Activated CD4-positive, alpha-beta T cell treated with anti-CD3 and anti-CD28 coated beads, Interleukin-2, amount 10 ng/mL, durations not matched to agents 24 days and 14 days (primary cell): ENCODE data around the gene SORCS2. TPM values are rescaled to one million over a fixed set of nuclear protein-coding genes. Genes with fewer than 3 reads are reported as not detected.

ENCODE experiments used
- DNase-seq: peaks from one replicate; pipeline ENCODE4 v3.0.0; 2022
- H3K27ac Mint-ChIP-seq: one replicate; pipeline ENCODE4 v1.8.0; 2022; ENCODE audit warnings: mild to moderate bottlenecking, mixed read lengths
- H3K27me3 Mint-ChIP-seq: one replicate; pipeline ENCODE4 v1.8.0; 2022; ENCODE audit warnings: mixed read lengths
- H3K36me3 Mint-ChIP-seq: one replicate; pipeline ENCODE4 v1.8.0; 2022; ENCODE audit warnings: low read depth, mild to moderate bottlenecking, mixed read lengths
- H3K4me1 Mint-ChIP-seq: one replicate; pipeline ENCODE4 v1.8.0; 2021; ENCODE audit warnings: mixed read lengths
- H3K4me3 Mint-ChIP-seq: one replicate; pipeline ENCODE4 v1.8.0; 2022; ENCODE audit warnings: mild to moderate bottlenecking, moderate library complexity, mixed read lengths
- H3K9me3 Mint-ChIP-seq: one replicate; pipeline ENCODE4 v1.8.0; 2021; ENCODE audit warnings: mixed read lengths
- intact Hi-C: fragments of 100-400 bp; cut with micrococcal nuclease; formaldehyde crosslinking; loops from one replicate; pipeline ENCODE4 v1.15.1; 2023
- total RNA-seq: library from RNA; stranded (reverse); gene quantifications from 2 replicates; pipeline ENCODE4 v1.2.3, GENCODE V29; 2022

The SORCS2 gene
- total RNA-seq, 1 donor from 2014 or later = not detected

GRCh38 chr4:7414736-7415510, 222.6 kb downstream of the SORCS2 start:
- peaks cover 4% of the 10 kb centered on the region for H3K27me3 Mint-ChIP-seq
- intact Hi-C loops = no loop called here
- no peaks in the 10 kb centered on the region for H3K36me3 Mint-ChIP-seq
- no peak for DNase-seq
- H3K4me1 Mint-ChIP-seq = no peaks in the 10 kb centered on the region
- peaks cover 13% of the 10 kb centered on the region for H3K9me3 Mint-ChIP-seq
- H3K4me3 Mint-ChIP-seq = no peak overlapping the region
- H3K27ac Mint-ChIP-seq = no peak overlapping the region

GRCh38 chr4:7415927-7416686, 223.8 kb downstream of the SORCS2 start:
- peaks cover 4% of the 10 kb centered on the region for H3K27me3 Mint-ChIP-seq
- no peak overlapping the region for H3K4me3 Mint-ChIP-seq
- H3K4me1 Mint-ChIP-seq = no peaks in the 10 kb centered on the region
- DNase-seq = no peak
- peaks cover 13% of the 10 kb centered on the region for H3K9me3 Mint-ChIP-seq
- no peaks in the 10 kb centered on the region for H3K36me3 Mint-ChIP-seq
- H3K27ac Mint-ChIP-seq = no peak overlapping the region
- intact Hi-C loops = no loop called here

DNA sequence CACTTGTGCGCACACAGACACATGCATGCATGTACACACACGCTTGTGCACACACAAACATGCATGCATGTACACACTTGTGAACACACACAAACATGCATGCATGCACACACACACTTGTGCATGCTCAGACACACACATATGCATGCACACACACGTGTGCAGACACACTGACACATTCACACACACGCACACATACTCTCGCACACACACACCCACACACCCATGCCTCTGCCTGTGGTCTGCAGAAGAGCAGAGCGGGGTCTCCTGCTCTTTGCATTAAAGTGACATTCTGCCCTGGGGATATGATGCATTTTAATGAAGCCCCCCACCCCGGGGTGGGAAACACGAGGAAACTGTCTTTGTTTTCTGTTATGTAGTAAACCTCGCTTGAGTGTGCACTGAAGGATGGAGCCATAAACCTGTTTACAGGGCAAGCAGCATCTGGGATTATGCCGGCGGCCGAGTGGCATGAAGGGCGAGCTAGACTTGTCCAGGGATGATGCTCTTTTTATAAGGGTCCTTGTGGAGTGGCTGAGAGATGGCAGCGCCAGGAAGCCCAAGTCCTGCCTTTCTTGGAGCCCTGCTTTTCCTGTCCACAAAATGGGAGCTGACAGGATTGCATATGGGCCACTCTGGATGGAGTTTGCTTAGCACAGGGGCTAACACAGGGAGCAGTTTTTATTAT, 224.6 kb downstream of the SORCS2 start:
- no peak for DNase-seq
- peaks cover 13% of the 10 kb centered on the region for H3K9me3 Mint-ChIP-seq
- intact Hi-C loops = no loop called here
- no peaks in the 10 kb centered on the region for H3K4me1 Mint-ChIP-seq
- H3K36me3 Mint-ChIP-seq = no peaks in the 10 kb centered on the region
- H3K4me3 Mint-ChIP-seq = no peak overlapping the region
- H3K27me3 Mint-ChIP-seq = peaks cover 4% of the 10 kb centered on the region
- no peak overlapping the region for H3K27ac Mint-ChIP-seq

DNA sequence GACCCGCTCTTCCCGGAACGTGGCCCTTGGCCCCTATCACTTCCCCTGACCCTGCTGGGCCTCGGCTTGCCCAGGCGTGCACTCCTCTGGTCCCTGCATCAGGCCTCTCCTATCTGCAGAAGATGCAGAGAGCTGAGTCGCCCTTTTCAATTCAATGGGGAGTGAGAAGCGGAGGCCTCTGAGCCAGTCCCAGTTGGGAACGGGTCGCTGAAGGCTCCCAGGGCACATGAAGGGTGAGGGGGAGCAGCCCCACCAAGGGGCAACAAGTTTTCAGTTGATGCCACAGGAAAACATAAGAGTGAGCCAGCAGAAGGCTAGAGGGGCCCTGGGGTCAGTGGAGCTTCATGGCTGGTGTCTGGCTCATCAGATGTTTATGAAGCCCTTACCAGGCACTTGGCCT, 225.3 kb downstream of the SORCS2 start:
- no peak for DNase-seq

GRCh38 chr4:7418131-7418943, 226.0 kb downstream of the SORCS2 start:
- peaks cover 13% of the 10 kb centered on the region for H3K9me3 Mint-ChIP-seq
- no peaks in the 10 kb centered on the region for H3K4me1 Mint-ChIP-seq
- H3K27ac Mint-ChIP-seq = no peak overlapping the region
- H3K4me3 Mint-ChIP-seq = no peak overlapping the region
- H3K36me3 Mint-ChIP-seq = no peaks in the 10 kb centered on the region
- intact Hi-C loops = no loop called here
- DNase-seq = no peak
- peaks cover 4% of the 10 kb centered on the region for H3K27me3 Mint-ChIP-seq

More for the DNA sequence above, 225.3 kb downstream of the SORCS2 start:
- Mint-ChIP-seq H3K27me3 (peaks cover 4% of the 10 kb centered on the region), H3K4me1 (no peaks in the 10 kb centered on the region), H3K27ac (no peak overlapping the region), H3K4me3 (no peak overlapping the region), H3K9me3 (peaks cover 13% of the 10 kb centered on the region), H3K36me3 (no peaks in the 10 kb centered on the region)
- intact Hi-C loops = no loop called here

GRCh38 chr4:7419961-7420660, 227.8 kb downstream of the SORCS2 start:
- Mint-ChIP-seq H3K36me3 (no peaks in the 10 kb centered on the region), H3K27ac (no peak overlapping the region), H3K27me3 (no peaks in the 10 kb centered on the region), H3K9me3 (peaks cover 13% of the 10 kb centered on the region), H3K4me3 (no peak overlapping the region), H3K4me1 (no peaks in the 10 kb centered on the region)
- intact Hi-C loops = no loop called here
- no peak for DNase-seq

DNA sequence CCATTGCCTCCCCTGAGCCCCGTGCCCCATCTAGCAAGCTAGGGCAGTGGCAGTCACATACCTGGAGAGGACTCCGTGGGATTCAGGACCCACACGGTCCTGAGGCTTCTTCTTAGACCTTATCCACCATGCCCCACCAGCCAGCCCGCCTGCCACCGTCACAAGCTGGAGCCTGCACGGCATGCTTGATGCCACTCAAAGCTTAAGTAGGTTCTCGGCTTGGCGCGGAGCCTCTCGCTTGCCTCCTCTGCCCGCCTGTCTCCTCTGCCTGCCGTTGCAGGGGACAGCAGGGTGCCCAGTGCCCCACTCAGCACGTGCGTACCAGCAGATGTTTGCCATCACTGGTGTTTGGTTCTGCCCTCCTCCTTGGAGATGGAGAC, 228.3 kb downstream of the SORCS2 start:
- DNase-seq = no peak
- H3K36me3 Mint-ChIP-seq = no peaks in the 10 kb centered on the region
- H3K9me3 Mint-ChIP-seq = peaks cover 12% of the 10 kb centered on the region
- intact Hi-C loops = no loop called here
- no peak overlapping the region for H3K27ac Mint-ChIP-seq
- H3K4me3 Mint-ChIP-seq = no peak overlapping the region
- no peaks in the 10 kb centered on the region for H3K27me3 Mint-ChIP-seq
- no peaks in the 10 kb centered on the region for H3K4me1 Mint-ChIP-seq

- Mint-ChIP-seq H3K4me3 (no peak overlapping the region), H3K36me3 (no peaks in the 10 kb centered on the region), H3K27me3 (no peaks in the 10 kb centered on the region), H3K4me1 (no peaks in the 10 kb centered on the region), H3K9me3 (peaks cover 8% of the 10 kb centered on the region), H3K27ac (no peak overlapping the region)
- intact Hi-C loops = no loop called here
- DNase-seq = no peak
Measured at GRCh38 chr4:7421356-7422150, 229.2 kb downstream of the SORCS2 start.

DNA sequence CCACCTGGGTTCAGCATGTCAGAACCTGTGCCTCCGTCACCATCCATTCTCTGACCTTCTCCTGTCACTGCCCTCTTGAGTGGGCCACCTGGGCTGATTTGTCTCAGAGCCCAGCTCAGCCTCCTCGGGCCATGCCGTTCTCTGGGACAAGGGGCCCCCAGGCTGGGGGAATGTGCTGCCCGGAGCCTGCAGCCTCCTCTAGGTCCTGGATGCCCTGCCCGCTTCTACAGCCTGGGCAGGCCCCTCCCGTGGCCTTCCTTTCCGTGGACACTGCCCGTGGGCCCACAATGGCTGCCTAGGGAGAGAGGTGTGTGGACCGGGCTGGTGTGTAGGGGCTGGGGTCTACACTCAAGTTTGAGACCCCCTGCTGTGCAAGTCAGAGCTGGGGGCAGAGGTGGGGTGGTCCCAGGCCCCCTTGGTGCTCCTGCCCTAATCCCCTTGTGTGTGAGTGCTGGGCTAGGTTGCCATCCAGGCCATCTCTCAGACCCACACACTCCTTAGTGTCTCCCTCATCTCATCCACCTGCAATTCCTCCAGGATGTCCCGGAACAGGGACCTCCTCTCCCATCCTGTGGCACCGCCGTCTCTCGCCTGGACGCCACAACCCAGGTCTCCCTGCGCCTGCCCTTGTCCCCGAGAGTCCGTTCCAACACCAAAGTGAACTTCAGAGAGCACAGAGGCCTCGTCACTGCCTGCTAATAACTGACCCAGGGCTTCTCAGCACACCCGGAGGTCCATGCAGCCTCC, 230.0 kb downstream of the SORCS2 start:
- no peaks in the 10 kb centered on the region for H3K27me3 Mint-ChIP-seq
- intact Hi-C loops = no loop called here
- H3K36me3 Mint-ChIP-seq = no peaks in the 10 kb centered on the region
- H3K4me3 Mint-ChIP-seq = no peak overlapping the region
- H3K9me3 Mint-ChIP-seq = peaks cover 4% of the 10 kb centered on the region
- H3K4me1 Mint-ChIP-seq = no peaks in the 10 kb centered on the region
- H3K27ac Mint-ChIP-seq = no peak overlapping the region
- DNase-seq = no peak

DNA sequence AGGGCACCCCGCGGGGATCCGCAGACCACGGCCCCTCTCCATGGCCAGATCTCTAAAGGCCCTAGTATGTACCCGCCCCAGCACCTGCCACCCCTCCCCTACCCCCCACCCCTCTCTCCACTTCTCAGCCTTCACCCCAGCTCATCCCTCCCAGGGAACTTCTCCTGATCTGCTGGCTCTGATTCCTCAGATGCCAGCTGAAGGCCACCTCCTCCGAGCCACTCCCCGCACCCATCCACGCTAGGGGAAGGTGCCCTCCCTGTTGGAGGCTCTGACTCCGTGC, 230.5 kb downstream of the SORCS2 start:
- Mint-ChIP-seq H3K4me1 (no peaks in the 10 kb centered on the region), H3K4me3 (no peak overlapping the region), H3K9me3 (peaks cover 4% of the 10 kb centered on the region), H3K27me3 (no peaks in the 10 kb centered on the region), H3K36me3 (no peaks in the 10 kb centered on the region), H3K27ac (no peak overlapping the region)
- intact Hi-C loops = no loop called here
- no peak for DNase-seq

GRCh38 chr4:7423391-7423790, 231.1 kb downstream of the SORCS2 start:
- Mint-ChIP-seq H3K4me1 (no peaks in the 10 kb centered on the region), H3K4me3 (no peak overlapping the region), H3K27me3 (no peaks in the 10 kb centered on the region), H3K27ac (no peak overlapping the region), H3K9me3 (peaks cover 4% of the 10 kb centered on the region), H3K36me3 (no peaks in the 10 kb centered on the region)
- DNase-seq = no peak
- intact Hi-C loops = no loop called here

GRCh38 chr4:7423801-7424552, 231.6 kb downstream of the SORCS2 start:
- no peak overlapping the region for H3K4me3 Mint-ChIP-seq
- H3K27ac Mint-ChIP-seq = no peak overlapping the region
- no peaks in the 10 kb centered on the region for H3K27me3 Mint-ChIP-seq
- no peaks in the 10 kb centered on the region for H3K36me3 Mint-ChIP-seq
- H3K4me1 Mint-ChIP-seq = no peaks in the 10 kb centered on the region
- H3K9me3 Mint-ChIP-seq = no peaks in the 10 kb centered on the region
- intact Hi-C loops = no loop called here
- DNase-seq = no peak
